IPS-18c (cell line): ENCODE data around the gene EPC1.
"Not testable (repeated sequence)": the region's sequence is repeated elsewhere in the genome, so short reads cannot be mapped to it uniquely, and the experiment has no call there.

ENCODE experiments used
- H3K4me3 ChIP-seq: 2 replicates; pipeline ENCODE4 v1.7.0; 2013; ENCODE audit warnings: low read depth, mild to moderate bottlenecking, low read length, moderate library complexity; ENCODE audit not compliant: insufficient read depth
- H3K9me3 ChIP-seq: one replicate; pipeline ENCODE4 v1.6.1; 2013; ENCODE audit warnings: mild to moderate bottlenecking, low read length, moderate library complexity; ENCODE audit not compliant: control insufficient read depth, insufficient read depth

Gene EPC1, protein sequence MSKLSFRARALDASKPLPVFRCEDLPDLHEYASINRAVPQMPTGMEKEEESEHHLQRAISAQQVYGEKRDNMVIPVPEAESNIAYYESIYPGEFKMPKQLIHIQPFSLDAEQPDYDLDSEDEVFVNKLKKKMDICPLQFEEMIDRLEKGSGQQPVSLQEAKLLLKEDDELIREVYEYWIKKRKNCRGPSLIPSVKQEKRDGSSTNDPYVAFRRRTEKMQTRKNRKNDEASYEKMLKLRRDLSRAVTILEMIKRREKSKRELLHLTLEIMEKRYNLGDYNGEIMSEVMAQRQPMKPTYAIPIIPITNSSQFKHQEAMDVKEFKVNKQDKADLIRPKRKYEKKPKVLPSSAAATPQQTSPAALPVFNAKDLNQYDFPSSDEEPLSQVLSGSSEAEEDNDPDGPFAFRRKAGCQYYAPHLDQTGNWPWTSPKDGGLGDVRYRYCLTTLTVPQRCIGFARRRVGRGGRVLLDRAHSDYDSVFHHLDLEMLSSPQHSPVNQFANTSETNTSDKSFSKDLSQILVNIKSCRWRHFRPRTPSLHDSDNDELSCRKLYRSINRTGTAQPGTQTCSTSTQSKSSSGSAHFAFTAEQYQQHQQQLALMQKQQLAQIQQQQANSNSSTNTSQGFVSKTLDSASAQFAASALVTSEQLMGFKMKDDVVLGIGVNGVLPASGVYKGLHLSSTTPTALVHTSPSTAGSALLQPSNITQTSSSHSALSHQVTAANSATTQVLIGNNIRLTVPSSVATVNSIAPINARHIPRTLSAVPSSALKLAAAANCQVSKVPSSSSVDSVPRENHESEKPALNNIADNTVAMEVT

GRCh38 chr10:32346551-32347362 lies at the start of gene EPC1:
EPC1 (minus strand) TSS chr10:32347158; CDS start chr10:32346915, 243 bp downstream.
- Histone ChIP-seq H3K9me3 (no peaks in the 10 kb centered on the region), H3K4me3 (peak within 1 kb of the TSS; percentile 71)

- H3K9me3 ChIP-seq = no peaks in the 10 kb centered on the region
- H3K4me3 ChIP-seq = no peak overlapping the region
These were observed 47.0 kb upstream of the EPC1 start for GRCh38 chr10:32393911-32394310.

DNA sequence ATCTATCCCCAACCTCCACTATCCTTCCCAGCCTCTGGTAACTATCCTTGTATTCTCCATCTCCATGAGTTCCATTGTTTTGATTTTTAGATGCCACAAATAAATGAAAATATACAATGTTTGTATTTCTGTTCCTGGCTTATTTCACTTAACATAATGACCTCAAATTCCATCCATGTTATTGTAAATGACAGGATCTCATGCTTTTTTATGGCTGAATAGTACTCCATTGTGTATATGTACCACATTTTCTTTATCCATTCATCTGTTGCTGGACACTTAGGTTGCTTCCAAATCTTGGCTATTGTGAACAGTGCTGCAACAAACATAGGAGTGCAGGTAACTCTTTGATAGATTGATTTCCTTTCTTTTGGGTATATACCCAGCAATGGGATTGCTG lies 45.3 kb upstream of the EPC1 start:
- not testable (repeated sequence) for H3K4me3 ChIP-seq, H3K9me3 ChIP-seq

GRCh38 chr10:32390193-32390592 lies 43.2 kb upstream of the EPC1 start:
- Histone ChIP-seq H3K4me3 (no peak overlapping the region), H3K9me3 (no peaks in the 10 kb centered on the region)

- H3K9me3 ChIP-seq = no peaks in the 10 kb centered on the region
These were observed 41.5 kb upstream of the EPC1 start for GRCh38 chr10:32388258-32389027.

GRCh38 chr10:32386623-32387260 lies 39.8 kb upstream of the EPC1 start:
- Histone ChIP-seq H3K9me3 (no peaks in the 10 kb centered on the region), H3K4me3 (no peak overlapping the region)

More at GRCh38 chr10:32388258-32389027, 41.5 kb upstream of the EPC1 start:
- no peak overlapping the region for H3K4me3 ChIP-seq

DNA sequence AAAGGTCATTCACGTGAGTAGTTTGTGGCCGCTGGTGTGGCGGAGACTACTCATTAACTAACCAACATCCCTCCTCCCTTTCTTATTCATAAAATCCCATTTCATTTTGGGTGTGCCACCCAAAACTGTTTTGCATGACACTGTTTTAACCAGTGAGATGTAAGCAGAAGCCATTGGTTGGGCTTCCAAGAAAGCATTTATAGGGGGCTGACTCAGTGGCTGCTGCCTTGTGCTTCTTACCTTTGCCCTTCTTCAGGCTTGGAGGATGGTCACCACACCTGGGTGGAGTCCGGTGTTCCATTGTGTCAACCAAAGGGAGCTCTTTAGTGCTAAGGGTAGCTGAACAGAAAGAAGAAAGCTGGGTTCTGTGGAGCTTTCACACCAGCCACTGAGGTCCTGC lies 37.2 kb upstream of the EPC1 start:
- H3K9me3 ChIP-seq = no peaks in the 10 kb centered on the region
- H3K4me3 ChIP-seq = no peak overlapping the region

GRCh38 chr10:32381165-32381564 lies 34.2 kb upstream of the EPC1 start:
- Histone ChIP-seq H3K4me3 (no peak overlapping the region), H3K9me3 (no peaks in the 10 kb centered on the region)

- no peaks in the 10 kb centered on the region for H3K9me3 ChIP-seq
- no peak overlapping the region for H3K4me3 ChIP-seq
These were observed 33.1 kb upstream of the EPC1 start for GRCh38 chr10:32379950-32380551.

DNA sequence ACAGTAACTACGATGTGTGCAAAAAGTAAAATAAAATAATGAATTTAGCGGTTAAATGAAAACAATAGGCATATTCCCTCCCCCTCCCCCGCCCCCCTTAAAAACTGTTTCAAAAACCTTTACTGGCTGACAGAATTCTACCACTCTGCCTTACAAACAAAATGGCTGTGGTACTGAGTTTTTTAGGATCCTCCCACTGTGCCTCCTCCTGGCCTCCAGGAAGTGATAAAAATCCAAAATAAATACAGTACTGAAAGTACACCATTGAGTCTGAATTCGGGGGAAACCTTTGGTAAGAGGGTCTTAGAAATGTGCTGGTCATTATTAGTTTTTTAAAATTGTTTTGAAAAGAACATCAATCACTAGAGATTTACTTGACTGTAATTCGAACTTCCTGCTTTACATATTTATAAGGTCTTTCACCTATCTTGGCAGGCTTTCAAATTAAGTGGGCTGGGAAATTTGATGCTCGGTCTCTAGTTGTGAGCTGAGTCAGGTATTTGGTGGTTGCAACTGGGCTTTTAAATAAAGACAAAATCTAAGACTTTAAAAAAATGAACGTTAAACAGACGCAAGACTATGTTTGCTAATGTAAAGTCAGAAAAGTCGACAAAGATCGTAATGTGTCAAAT lies 32.5 kb upstream of the EPC1 start:
- peak overlapping the region; percentile 76; the same call in 1 of the 2 replicates for H3K4me3 ChIP-seq
- H3K9me3 ChIP-seq = no peaks in the 10 kb centered on the region

GRCh38 chr10:32378363-32379317 lies 31.7 kb upstream of the EPC1 start:
- Histone ChIP-seq H3K4me3 (peak overlapping the region; percentile 76), H3K9me3 (no peaks in the 10 kb centered on the region)

GRCh38 chr10:32377458-32378259 lies 30.7 kb upstream of the EPC1 start:
- H3K9me3 ChIP-seq = no peaks in the 10 kb centered on the region
- peak overlapping the region; percentile 76 for H3K4me3 ChIP-seq

DNA sequence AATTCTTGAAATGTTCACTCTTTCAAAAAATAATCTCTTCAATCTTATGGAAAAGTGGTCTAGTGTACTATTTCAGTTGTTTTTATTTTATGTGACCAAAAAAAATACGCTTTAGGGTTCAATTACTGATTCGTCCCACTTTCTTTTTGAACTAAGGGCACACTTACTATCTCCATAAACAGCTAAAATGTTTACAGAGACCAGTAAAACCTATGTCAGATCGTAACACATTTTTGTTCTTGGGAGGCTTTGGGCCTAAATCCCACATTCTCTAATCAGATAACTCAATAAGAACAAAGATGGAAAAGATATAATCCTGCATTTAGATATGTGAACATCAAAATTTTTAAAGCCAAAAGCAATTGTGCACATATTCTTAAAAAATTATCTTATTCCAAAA lies 29.8 kb upstream of the EPC1 start:
- H3K9me3 ChIP-seq = no peaks in the 10 kb centered on the region
- no peak overlapping the region; the same call in 1 of the 2 replicates for H3K4me3 ChIP-seq

- Histone ChIP-seq H3K9me3 (no peaks in the 10 kb centered on the region), H3K4me3 (no peak overlapping the region)
These were observed 29.1 kb upstream of the EPC1 start for GRCh38 chr10:32376097-32376496.
